A549 (cell line): ENCODE measurements around the gene ADAM8. TPM values are rescaled to one million over a fixed set of nuclear protein-coding genes. Genes with fewer than 3 reads are reported as not detected.

Source experiments
- ATAC-seq, 2 experiments: fragments of 200-7000 bp in 1 of 2; fragments of >200 bp in 1 of 2; cut with Nextera tagmentation in 1 of 2; cut with Tn5 transposase in 1 of 2; 3 replicates each; pipeline versions ENCODE4 v1.8.0 to v1.9.1; 2018 to 2020; ENCODE audit warnings: mild to moderate bottlenecking in 1 of 2, moderate library complexity in 1 of 2
- CTCF ChIA-PET: fragments of 300-600 bp; sonication (Branson Sonifier 250); formaldehyde crosslinking; extraction: SDS; loops from one replicate; lab custom pipeline; 2021; ENCODE audit warnings: antibody characterized with exemption, inconsistent platforms; lab: Yijun Ruan, JAX
- POLR2A ChIA-PET: fragments of 350-600 bp; formaldehyde crosslinking; extraction: SDS; loops from one replicate; lab custom pipeline; 2021; ENCODE audit warnings: antibody characterized with exemption, inconsistent platforms; lab: Yijun Ruan, JAX
- DNase-seq, 2 experiments: peaks; one replicate each; pipeline versions ENCODE4 v3.0.0 to v3.0.0-alpha.2; 2011 to 2016; ENCODE audit warnings: low read depth in 1 of 2, low spot score in 1 of 2
- FAIRE-seq: peaks from 2 replicates; lab custom pipeline; 2011; peaks lifted over from hg19 to GRCh38; lab: Jason Lieb, UNC
- H3K27ac ChIP-seq, 2 experiments: fragments of >200 bp; sonication (Bioruptor Twin); formaldehyde crosslinking; 3 replicates each; pipeline ENCODE4 v1.5.1; 2016 to 2017
- H3K4me1 ChIP-seq: fragments of >200 bp; sonication (Bioruptor Twin); formaldehyde crosslinking; 3 replicates; pipeline ENCODE4 v1.6.1; 2016
- H3K4me2 ChIP-seq: fragments of >200 bp; sonication (Bioruptor Twin); formaldehyde crosslinking; 3 replicates; pipeline ENCODE4 v1.6.1; 2016
- H3K4me3 ChIP-seq: fragments of >200 bp; sonication (Bioruptor Twin); formaldehyde crosslinking; 3 replicates; pipeline ENCODE4 v1.5.1; 2016
- H3K9me3 ChIP-seq: fragments of >200 bp; sonication (Bioruptor Twin); formaldehyde crosslinking; 3 replicates; pipeline ENCODE4 v1.6.1; 2016
- CBX8 ChIP-seq: fragments of 200-600 bp; sonication (generic); IDR thresholded peaks from 2 replicates; pipeline ENCODE4 v1.6.1; 2016
- CHD2 ChIP-seq: fragments of 150-350 bp; IDR thresholded peaks from 2 replicates; pipeline ENCODE4 v1.6.1; 2014; ENCODE audit warnings: low read length; ENCODE audit not compliant: partially characterized antibody
- CHD4 ChIP-seq: fragments of 200-600 bp; sonication (generic); IDR thresholded peaks from 2 replicates; pipeline ENCODE4 v1.6.1; 2016; ENCODE audit warnings: antibody characterized with exemption, mild to moderate bottlenecking, borderline replicate concordance
- EHF ChIP-seq: fragments of 250-450 bp; sonication (Bioruptor Pico); IDR thresholded peaks from 2 replicates; pipeline ENCODE4 v1.5.0; 2020; ENCODE audit warnings: mild to moderate bottlenecking
- FOXS1 ChIP-seq: fragments of 250-450 bp; sonication (Bioruptor Pico); IDR thresholded peaks from 2 replicates; pipeline ENCODE4 v1.5.0; 2020; ENCODE audit warnings: mild to moderate bottlenecking, moderate library complexity
- HOXB13 ChIP-seq: fragments of 250-450 bp; sonication (Bioruptor Pico); IDR thresholded peaks from 2 replicates; pipeline ENCODE4 v1.5.0; 2020; ENCODE audit warnings: low read depth, mild to moderate bottlenecking, moderate library complexity
- KDM1A ChIP-seq: fragments of 200-600 bp; sonication (generic); IDR thresholded peaks from 2 replicates; pipeline ENCODE4 v1.6.1; 2016; ENCODE audit warnings: low read depth, mild to moderate bottlenecking
- KDM5A ChIP-seq: fragments of 200-600 bp; sonication (generic); IDR thresholded peaks from 2 replicates; pipeline ENCODE4 v1.6.1; 2016; ENCODE audit warnings: antibody characterized with exemption, mild to moderate bottlenecking
- MAFK ChIP-seq: fragments of 450-650 bp; IDR thresholded peaks from 2 replicates; pipeline ENCODE4 v1.6.1; 2014; ENCODE audit not compliant: partially characterized antibody
- NPAS2 ChIP-seq: fragments of 250-450 bp; sonication (Bioruptor Pico); IDR thresholded peaks from 2 replicates; pipeline ENCODE4 v1.8.0; 2022; ENCODE audit warnings: mild to moderate bottlenecking, moderate library complexity, borderline replicate concordance
- POLR2AphosphoS2 ChIP-seq: conservative IDR thresholded peaks from 2 replicates; pipeline ENCODE4 v1.6.1; 2012; ENCODE audit warnings: low read length, improper control_type of control experiment, inconsistent platforms
- RAD21 ChIP-seq, 2 experiments: fragments of >200 bp in 1 of 2; sonication (Bioruptor Twin) in 1 of 2; formaldehyde crosslinking in 1 of 2; IDR thresholded peaks in 1 of 2; conservative IDR thresholded peaks in 1 of 2; 2 replicates in 1 of 2; 3 replicates in 1 of 2; pipeline ENCODE4 v1.6.1; 2012 to 2018; ENCODE audit warnings: inconsistent platforms in 1 of 2
- RCOR1 ChIP-seq: fragments of 150-350 bp; IDR thresholded peaks from 2 replicates; pipeline ENCODE4 v1.6.1; 2014; ENCODE audit warnings: antibody characterized with exemption, low read length, low read depth
- SREBF2 ChIP-seq: fragments of 450-650 bp; IDR thresholded peaks from 2 replicates; pipeline ENCODE4 v1.6.1; 2014; ENCODE audit warnings: mild to moderate bottlenecking, moderate library complexity
- TFCP2L1 ChIP-seq: fragments of 250-450 bp; sonication (Bioruptor Pico); IDR thresholded peaks from 2 replicates; pipeline ENCODE4 v1.5.0; 2021; ENCODE audit warnings: mild to moderate bottlenecking
- TP53 ChIP-seq: fragments of 250-450 bp; sonication (Bioruptor Pico); IDR thresholded peaks from 2 replicates; pipeline ENCODE4 v1.5.0; 2021; ENCODE audit warnings: mild to moderate bottlenecking, moderate library complexity
- ZC3H11A ChIP-seq: fragments of 450-650 bp; IDR thresholded peaks from 2 replicates; pipeline ENCODE4 v1.6.1; 2014; ENCODE audit warnings: antibody characterized with exemption, mild to moderate bottlenecking
- ZSCAN20 ChIP-seq: fragments of 250-450 bp; sonication (Bioruptor Pico); IDR thresholded peaks from 2 replicates; pipeline ENCODE4 v1.8.0; 2022; ENCODE audit warnings: mild to moderate bottlenecking, moderate library complexity
- WGBS: methylation state at CpG from one replicate; pipeline ENCODE4 v1.1.6; 2017; ENCODE audit errors: missing lambda C conversion rate; 5-methylcytosine and 5-hydroxymethylcytosine counted together
- polyA plus RNA-seq, 4 experiments: library from polyadenylated mRNA; depleted of rRNA in 3 of 4; stranded (reverse); fragments of >200 nt; fragmentation: RNase III in 1 of 4; extraction: RNeasy Plus Mini Kit Qiagen cat#74134 plus additional on column Dnase treatment in 1 of 4; gene quantifications; 2 replicates in 3 of 4; 3 replicates in 1 of 4; pipeline ENCODE4 v1.2.3, GENCODE V29; 2011 to 2017
- TF ChIP-seq, protein P1 (sequence below): IDR thresholded peaks from 2 replicates; pipeline ENCODE4 v1.6.1; 2012
- TF ChIP-seq, protein P2 (sequence below): fragments of 200-600 bp; sonication (generic); IDR thresholded peaks from 2 replicates; pipeline ENCODE4 v1.6.1; 2016; ENCODE audit warnings: antibody characterized with exemption, mild to moderate bottlenecking, moderate library complexity
- TF ChIP-seq, protein P3 (sequence below): fragments of >200 bp; sonication (Bioruptor Twin); formaldehyde crosslinking; IDR thresholded peaks from 3 replicates; pipeline ENCODE4 v1.5.1; 2016
- TF ChIP-seq, protein P4 (sequence below): fragments of 450-650 bp; IDR thresholded peaks from 2 replicates; pipeline ENCODE4 v1.6.1; 2014; ENCODE audit warnings: antibody characterized with exemption
- TF ChIP-seq, protein P5 (sequence below): fragments of 250-450 bp; sonication (Bioruptor Pico); IDR thresholded peaks from 2 replicates; pipeline ENCODE4 v1.5.0; 2020; ENCODE audit warnings: low read depth, mild to moderate bottlenecking, moderate library complexity
- TF ChIP-seq, protein P6 (sequence below): IDR thresholded peaks from 2 replicates; pipeline ENCODE4 v1.6.1; 2012

ADAM8 gene
- polyA plus RNA-seq, 2 of the 4 experiments (the other 2 are of a cell fraction), result 1.4 to 4.1 TPM

DNA sequence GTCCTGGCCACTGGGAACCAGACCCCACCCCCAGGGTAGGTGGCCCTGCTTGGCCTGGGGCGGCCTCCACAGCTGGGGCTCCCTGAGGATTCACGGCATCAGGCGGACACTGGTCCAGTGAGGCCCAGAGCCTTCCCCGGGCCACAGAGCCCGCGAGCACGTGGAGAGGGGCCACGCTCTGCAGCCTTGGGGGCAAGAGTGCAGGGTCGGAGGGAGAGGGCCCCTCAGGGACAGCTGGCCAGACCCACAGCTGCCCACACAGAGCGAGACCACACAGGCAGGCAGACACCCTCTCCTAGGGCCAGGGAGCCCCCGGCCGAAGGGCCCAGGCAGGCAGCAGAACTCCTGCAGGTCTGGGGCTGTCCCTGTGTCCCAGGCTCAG lies 28.3 kb downstream of the ADAM8 start:
- H3K4me1 ChIP-seq, result peaks cover 8% of the 10 kb centered on the region
- H3K9me3 ChIP-seq, result no peaks in the 10 kb centered on the region
- no peak overlapping the region for H3K27ac ChIP-seq
- DNase-seq, result no peak
- no peak for TF ChIP-seq ZSCAN20 (CRISPR knock-in tag)
- TF ChIP-seq TFCP2L1 (CRISPR knock-in tag), result no peak
- TF ChIP-seq RAD21 (conservative IDR thresholded peaks at IDR 0.05 in 1 of 2, IDR thresholded peaks at IDR 0.05 in 1 of 2), result no peak
- TF ChIP-seq RCOR1, result no peak
- TF ChIP-seq MAFK, result no peak
- no peak for TF ChIP-seq POLR2AphosphoS2
- TF ChIP-seq, protein P1, sequence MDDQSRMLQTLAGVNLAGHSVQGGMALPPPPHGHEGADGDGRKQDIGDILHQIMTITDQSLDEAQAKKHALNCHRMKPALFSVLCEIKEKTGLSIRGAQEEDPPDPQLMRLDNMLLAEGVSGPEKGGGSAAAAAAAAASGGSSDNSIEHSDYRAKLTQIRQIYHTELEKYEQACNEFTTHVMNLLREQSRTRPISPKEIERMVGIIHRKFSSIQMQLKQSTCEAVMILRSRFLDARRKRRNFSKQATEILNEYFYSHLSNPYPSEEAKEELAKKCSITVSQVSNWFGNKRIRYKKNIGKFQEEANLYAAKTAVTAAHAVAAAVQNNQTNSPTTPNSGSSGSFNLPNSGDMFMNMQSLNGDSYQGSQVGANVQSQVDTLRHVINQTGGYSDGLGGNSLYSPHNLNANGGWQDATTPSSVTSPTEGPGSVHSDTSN, result no peak
- no peak for TF ChIP-seq EHF (CRISPR knock-in tag)
- TF ChIP-seq NPAS2 (CRISPR knock-in tag), result no peak
- TF ChIP-seq FOXS1 (CRISPR knock-in tag), result no peak
- TF ChIP-seq HOXB13, result no peak
- TF ChIP-seq SREBF2, result no peak
- TF ChIP-seq CHD4, result no peak
- TF ChIP-seq, protein P2, sequence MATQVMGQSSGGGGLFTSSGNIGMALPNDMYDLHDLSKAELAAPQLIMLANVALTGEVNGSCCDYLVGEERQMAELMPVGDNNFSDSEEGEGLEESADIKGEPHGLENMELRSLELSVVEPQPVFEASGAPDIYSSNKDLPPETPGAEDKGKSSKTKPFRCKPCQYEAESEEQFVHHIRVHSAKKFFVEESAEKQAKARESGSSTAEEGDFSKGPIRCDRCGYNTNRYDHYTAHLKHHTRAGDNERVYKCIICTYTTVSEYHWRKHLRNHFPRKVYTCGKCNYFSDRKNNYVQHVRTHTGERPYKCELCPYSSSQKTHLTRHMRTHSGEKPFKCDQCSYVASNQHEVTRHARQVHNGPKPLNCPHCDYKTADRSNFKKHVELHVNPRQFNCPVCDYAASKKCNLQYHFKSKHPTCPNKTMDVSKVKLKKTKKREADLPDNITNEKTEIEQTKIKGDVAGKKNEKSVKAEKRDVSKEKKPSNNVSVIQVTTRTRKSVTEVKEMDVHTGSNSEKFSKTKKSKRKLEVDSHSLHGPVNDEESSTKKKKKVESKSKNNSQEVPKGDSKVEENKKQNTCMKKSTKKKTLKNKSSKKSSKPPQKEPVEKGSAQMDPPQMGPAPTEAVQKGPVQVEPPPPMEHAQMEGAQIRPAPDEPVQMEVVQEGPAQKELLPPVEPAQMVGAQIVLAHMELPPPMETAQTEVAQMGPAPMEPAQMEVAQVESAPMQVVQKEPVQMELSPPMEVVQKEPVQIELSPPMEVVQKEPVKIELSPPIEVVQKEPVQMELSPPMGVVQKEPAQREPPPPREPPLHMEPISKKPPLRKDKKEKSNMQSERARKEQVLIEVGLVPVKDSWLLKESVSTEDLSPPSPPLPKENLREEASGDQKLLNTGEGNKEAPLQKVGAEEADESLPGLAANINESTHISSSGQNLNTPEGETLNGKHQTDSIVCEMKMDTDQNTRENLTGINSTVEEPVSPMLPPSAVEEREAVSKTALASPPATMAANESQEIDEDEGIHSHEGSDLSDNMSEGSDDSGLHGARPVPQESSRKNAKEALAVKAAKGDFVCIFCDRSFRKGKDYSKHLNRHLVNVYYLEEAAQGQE, result no peak
- TF ChIP-seq ZC3H11A, result no peak
- TF ChIP-seq, protein P3, sequence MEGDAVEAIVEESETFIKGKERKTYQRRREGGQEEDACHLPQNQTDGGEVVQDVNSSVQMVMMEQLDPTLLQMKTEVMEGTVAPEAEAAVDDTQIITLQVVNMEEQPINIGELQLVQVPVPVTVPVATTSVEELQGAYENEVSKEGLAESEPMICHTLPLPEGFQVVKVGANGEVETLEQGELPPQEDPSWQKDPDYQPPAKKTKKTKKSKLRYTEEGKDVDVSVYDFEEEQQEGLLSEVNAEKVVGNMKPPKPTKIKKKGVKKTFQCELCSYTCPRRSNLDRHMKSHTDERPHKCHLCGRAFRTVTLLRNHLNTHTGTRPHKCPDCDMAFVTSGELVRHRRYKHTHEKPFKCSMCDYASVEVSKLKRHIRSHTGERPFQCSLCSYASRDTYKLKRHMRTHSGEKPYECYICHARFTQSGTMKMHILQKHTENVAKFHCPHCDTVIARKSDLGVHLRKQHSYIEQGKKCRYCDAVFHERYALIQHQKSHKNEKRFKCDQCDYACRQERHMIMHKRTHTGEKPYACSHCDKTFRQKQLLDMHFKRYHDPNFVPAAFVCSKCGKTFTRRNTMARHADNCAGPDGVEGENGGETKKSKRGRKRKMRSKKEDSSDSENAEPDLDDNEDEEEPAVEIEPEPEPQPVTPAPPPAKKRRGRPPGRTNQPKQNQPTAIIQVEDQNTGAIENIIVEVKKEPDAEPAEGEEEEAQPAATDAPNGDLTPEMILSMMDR, result no peak
- TF ChIP-seq KDM1A, result no peak
- TF ChIP-seq TP53 (CRISPR knock-in tag), result no peak
- TF ChIP-seq, all 56 proteins: peak for 0
- ChIA-PET POLR2A (no interaction called here), CTCF (interaction anchor here (1.0 kb wide), 1 partner anchor 105 kb away, joined by 5 read pairs; no protein-coding TSS in a partner anchor)
- H3K4me3 ChIP-seq, result no peak overlapping the region
- 90% methylated on average over 7 of the region's 12 CpGs for WGBS
- 0 out of 6 replicates have a peak, but pooled peaks of 1 of the 2 experiments have one; percentile 4 for ATAC-seq
- no peak for FAIRE-seq
- no peak overlapping the region for H3K4me2 ChIP-seq

DNA sequence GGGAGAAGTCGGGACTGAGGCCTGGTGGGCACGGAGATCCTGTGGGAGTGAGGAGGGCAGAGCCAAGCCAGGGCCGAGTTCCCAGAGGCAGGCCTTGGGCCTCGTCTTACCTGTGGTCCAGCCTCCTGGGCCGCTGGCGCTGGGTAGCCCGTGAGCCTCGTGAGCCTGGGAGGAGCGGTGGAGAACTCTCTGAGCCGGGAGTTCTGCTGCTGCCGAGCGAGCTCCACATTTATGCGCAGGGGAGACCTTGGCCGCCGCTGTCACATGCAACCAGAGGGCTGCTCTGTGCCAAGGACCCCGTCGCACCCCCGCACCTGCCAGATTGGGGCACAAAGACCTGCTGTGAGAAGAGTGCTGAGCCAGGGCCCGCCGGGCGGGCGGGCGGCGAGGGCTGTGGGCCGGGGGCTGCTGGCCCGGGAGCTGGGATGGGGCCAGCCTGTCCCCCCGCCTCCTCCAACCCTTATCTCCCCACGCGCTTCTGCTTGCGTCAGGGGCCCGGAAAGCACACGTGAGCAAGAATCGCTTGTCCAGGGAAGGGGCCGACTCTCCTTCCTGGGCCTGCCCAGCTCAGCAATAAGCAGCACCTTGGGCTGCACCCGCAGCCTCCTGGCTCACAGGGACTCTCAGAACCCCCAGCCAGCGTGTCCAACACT lies 28.9 kb downstream of the ADAM8 start:
- 87% methylated on average over 14 of the region's 36 CpGs for WGBS
- ChIA-PET POLR2A (no interaction called here), CTCF (interaction anchor here (0.8 to 3.7 kb wide), 4 partner anchors 8 to 104 kb away, joined by 4 to 39 read pairs (median 4); no protein-coding TSS in a partner anchor)
- ATAC-seq, result no peak
- Histone ChIP-seq H3K4me2 (no peak overlapping the region), H3K9me3 (no peaks in the 10 kb centered on the region), H3K27ac (no peak overlapping the region), H3K4me1 (peaks cover 8% of the 10 kb centered on the region), H3K4me3 (no peak overlapping the region)
- FAIRE-seq, result no peak
- DNase-seq, result no peak
- TF ChIP-seq CHD2, result no peak
- TF ChIP-seq, protein P4, sequence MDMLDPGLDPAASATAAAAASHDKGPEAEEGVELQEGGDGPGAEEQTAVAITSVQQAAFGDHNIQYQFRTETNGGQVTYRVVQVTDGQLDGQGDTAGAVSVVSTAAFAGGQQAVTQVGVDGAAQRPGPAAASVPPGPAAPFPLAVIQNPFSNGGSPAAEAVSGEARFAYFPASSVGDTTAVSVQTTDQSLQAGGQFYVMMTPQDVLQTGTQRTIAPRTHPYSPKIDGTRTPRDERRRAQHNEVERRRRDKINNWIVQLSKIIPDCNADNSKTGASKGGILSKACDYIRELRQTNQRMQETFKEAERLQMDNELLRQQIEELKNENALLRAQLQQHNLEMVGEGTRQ, result no peak
- TF ChIP-seq, protein P5, sequence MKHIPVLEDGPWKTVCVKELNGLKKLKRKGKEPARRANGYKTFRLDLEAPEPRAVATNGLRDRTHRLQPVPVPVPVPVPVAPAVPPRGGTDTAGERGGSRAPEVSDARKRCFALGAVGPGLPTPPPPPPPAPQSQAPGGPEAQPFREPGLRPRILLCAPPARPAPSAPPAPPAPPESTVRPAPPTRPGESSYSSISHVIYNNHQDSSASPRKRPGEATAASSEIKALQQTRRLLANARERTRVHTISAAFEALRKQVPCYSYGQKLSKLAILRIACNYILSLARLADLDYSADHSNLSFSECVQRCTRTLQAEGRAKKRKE, result no peak
- TF ChIP-seq NPAS2 (CRISPR knock-in tag), result no peak
- TF ChIP-seq, protein P6, sequence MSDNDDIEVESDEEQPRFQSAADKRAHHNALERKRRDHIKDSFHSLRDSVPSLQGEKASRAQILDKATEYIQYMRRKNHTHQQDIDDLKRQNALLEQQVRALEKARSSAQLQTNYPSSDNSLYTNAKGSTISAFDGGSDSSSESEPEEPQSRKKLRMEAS, result no peak
- TF ChIP-seq CBX8, result no peak
- TF ChIP-seq KDM5A, result no peak
- TF ChIP-seq TFCP2L1 (CRISPR knock-in tag), result no peak
- TF ChIP-seq, protein P2, result no peak
- TF ChIP-seq MAFK, result no peak
